RWPE2 (cell line): ENCODE measurements around the gene TRPT1.

ENCODE experiments used
- ATAC-seq: fragments of 200-7000 bp; cut with Tn5 transposase; 3 replicates; pipeline ENCODE4 v1.9.1; 2021; ENCODE audit warnings: low read depth
- DNase-seq: peaks from one replicate; pipeline ENCODE4 v3.0.0-alpha.2; 2020; ENCODE audit warnings: low spot score
- H3K27ac ChIP-seq: fragments of 450-650 bp; 2 replicates; pipeline ENCODE4 v1.5.1; 2017; ENCODE audit warnings: mild to moderate bottlenecking; ENCODE audit not compliant: poor library complexity, severe bottlenecking
- H3K27me3 ChIP-seq: fragments of 250-450 bp; sonication (Bioruptor Pico); 2 replicates; pipeline ENCODE4 v1.5.1; 2021; ENCODE audit warnings: mild to moderate bottlenecking, moderate library complexity; ENCODE audit not compliant: insufficient read depth, poor library complexity, severe bottlenecking
- H3K36me3 ChIP-seq: fragments of 250-450 bp; sonication (Bioruptor Pico); 2 replicates; pipeline ENCODE4 v1.5.1; 2020; ENCODE audit warnings: low read depth, mild to moderate bottlenecking, moderate library complexity
- H3K4me1 ChIP-seq: fragments of 250-450 bp; sonication (Bioruptor Pico); 2 replicates; pipeline ENCODE4 v1.5.1; 2021; ENCODE audit warnings: mild to moderate bottlenecking, moderate library complexity; ENCODE audit not compliant: insufficient read depth, poor library complexity, severe bottlenecking
- H3K4me3 ChIP-seq: fragments of 250-450 bp; sonication (Bioruptor Pico); 2 replicates; pipeline ENCODE4 v1.5.1; 2021; ENCODE audit warnings: mild to moderate bottlenecking, moderate library complexity; ENCODE audit not compliant: severe bottlenecking
- H3K9me3 ChIP-seq: fragments of 250-450 bp; sonication (Bioruptor Pico); 2 replicates; pipeline ENCODE4 v1.5.1; 2021; ENCODE audit warnings: mild to moderate bottlenecking, moderate library complexity; ENCODE audit not compliant: severe bottlenecking
- CTCF ChIP-seq: fragments of 450-650 bp; IDR thresholded peaks from one replicate; pipeline ENCODE4 v1.5.1; 2017; ENCODE audit warnings: mild to moderate bottlenecking, moderate library complexity; ENCODE audit not compliant: poor library complexity, severe bottlenecking

The TRPT1 gene

GRCh38 chr11:64201543-64201942 is 24.4 kb downstream of the TRPT1 start:
- Histone ChIP-seq H3K27me3 (no peaks in the 10 kb centered on the region), H3K4me3 (no peak overlapping the region), H3K36me3 (peaks cover 90% of the 10 kb centered on the region), H3K4me1 (no peaks in the 10 kb centered on the region), H3K9me3 (no peaks in the 10 kb centered on the region), H3K27ac (no peak overlapping the region)
- no peak for TF ChIP-seq CTCF
- ATAC-seq (no peak), DNase-seq (no peak)

GRCh38 chr11:64198511-64198910 is 27.5 kb downstream of the TRPT1 start:
- H3K9me3 ChIP-seq, result no peaks in the 10 kb centered on the region
- no peaks in the 10 kb centered on the region for H3K4me1 ChIP-seq
- ATAC-seq, result no peak
- no peak overlapping the region for H3K4me3 ChIP-seq
- no peaks in the 10 kb centered on the region for H3K27me3 ChIP-seq
- peaks cover 97% of the 10 kb centered on the region for H3K36me3 ChIP-seq
- no peak for DNase-seq
- no peak for TF ChIP-seq CTCF
- H3K27ac ChIP-seq, result no peak overlapping the region

GRCh38 chr11:64196626-64197025 is 29.4 kb downstream of the TRPT1 start:
- DNase-seq, result no peak
- Histone ChIP-seq H3K36me3 (peaks cover 98% of the 10 kb centered on the region), H3K27me3 (no peaks in the 10 kb centered on the region), H3K27ac (no peak overlapping the region), H3K4me1 (no peaks in the 10 kb centered on the region), H3K4me3 (no peak overlapping the region), H3K9me3 (no peaks in the 10 kb centered on the region)
- no peak for ATAC-seq
- no peak for TF ChIP-seq CTCF

GRCh38 chr11:64192434-64192833 is 33.6 kb downstream of the TRPT1 start:
- TF ChIP-seq CTCF, result no peak
- Histone ChIP-seq H3K9me3 (no peaks in the 10 kb centered on the region), H3K27me3 (no peaks in the 10 kb centered on the region), H3K27ac (no peak overlapping the region), H3K4me3 (no peak overlapping the region), H3K36me3 (peaks cover 88% of the 10 kb centered on the region), H3K4me1 (no peaks in the 10 kb centered on the region)
- no peak for ATAC-seq
- no peak for DNase-seq

GRCh38 chr11:64186492-64187165 is 39.4 kb downstream of the TRPT1 start:
- H3K27ac ChIP-seq, result no peak overlapping the region
- no peak for DNase-seq
- no peak for ATAC-seq
- H3K27me3 ChIP-seq, result no peaks in the 10 kb centered on the region
- peaks cover 4% of the 10 kb centered on the region for H3K4me1 ChIP-seq
- TF ChIP-seq CTCF, result no peak
- H3K36me3 ChIP-seq, result peaks cover 30% of the 10 kb centered on the region
- no peak overlapping the region for H3K4me3 ChIP-seq
- H3K9me3 ChIP-seq, result no peaks in the 10 kb centered on the region
